ENCODE data around the gene CASP3. TPM values are rescaled to one million over a fixed set of nuclear protein-coding genes. Genes with fewer than 3 reads are reported as not detected.
"Not testable (repeated sequence)": the region's sequence is repeated elsewhere in the genome, so short reads cannot be mapped to it uniquely, and the experiment has no call there.

Gene CASP3
- total and polyA plus RNA-seq, 2 experiments from 2014 or later = 28.7 to 50.1 TPM

- no peak for DNase-seq (ENCODE audit: low read depth in 1 of 2, low spot score in 1 of 2)
- H3K4me3 ChIP-seq = no peak overlapping the region
Observed at GRCh38 chr4:184613405-184613804, 35.8 kb downstream of the CASP3 start.

GRCh38 chr4:184612074-184612473 lies 37.2 kb downstream of the CASP3 start:
- H3K36me3 ChIP-seq = no peaks in the 10 kb centered on the region
- no peak overlapping the region for H3K4me3 ChIP-seq
- no peaks in the 10 kb centered on the region for H3K4me1 ChIP-seq (ENCODE audit: low read depth)
- no peaks in the 10 kb centered on the region for H3K9me3 ChIP-seq (ENCODE audit: low read depth)
- TF ChIP-seq CTCF (IDR thresholded peaks at IDR 0.05; ENCODE audit: low read depth, low read length) = no peak
- no peaks in the 10 kb centered on the region for H3K27me3 ChIP-seq
- no peak overlapping the region for H3K27ac ChIP-seq
- DNase-seq (ENCODE audit: low read depth in 1 of 2, low spot score in 1 of 2) = no peak

More at GRCh38 chr4:184613405-184613804, 35.8 kb downstream of the CASP3 start:
- Histone ChIP-seq H3K27ac (no peak overlapping the region), H3K36me3 (no peaks in the 10 kb centered on the region), H3K4me1 (ENCODE audit: low read depth) (no peaks in the 10 kb centered on the region), H3K9me3 (ENCODE audit: low read depth) (no peaks in the 10 kb centered on the region), H3K27me3 (no peaks in the 10 kb centered on the region)
- no peak for TF ChIP-seq CTCF (IDR thresholded peaks at IDR 0.05; ENCODE audit: low read depth, low read length)

GRCh38 chr4:184607429-184607828 lies 41.8 kb downstream of the CASP3 start:
- H3K36me3 ChIP-seq; H3K27ac ChIP-seq; H3K4me1 ChIP-seq (ENCODE audit: low read depth); H3K9me3 ChIP-seq (ENCODE audit: low read depth); DNase-seq (ENCODE audit: low read depth in 1 of 2, low spot score in 1 of 2); H3K27me3 ChIP-seq; H3K4me3 ChIP-seq: not testable (repeated sequence)

GRCh38 chr4:184602857-184603256 lies 46.4 kb downstream of the CASP3 start:
- not testable (repeated sequence) for H3K27ac ChIP-seq; H3K4me3 ChIP-seq; H3K27me3 ChIP-seq; H3K9me3 ChIP-seq (ENCODE audit: low read depth); DNase-seq (ENCODE audit: low read depth in 1 of 2, low spot score in 1 of 2); H3K36me3 ChIP-seq
- H3K4me1 ChIP-seq (ENCODE audit: low read depth) = peaks cover 10% of the 10 kb centered on the region

- not testable (repeated sequence) for DNase-seq (ENCODE audit: low read depth in 1 of 2, low spot score in 1 of 2); H3K27me3 ChIP-seq; H3K27ac ChIP-seq
Observed at GRCh38 chr4:184600982-184601381, 48.3 kb downstream of the CASP3 start.

GRCh38 chr4:184599492-184600135 lies 49.6 kb downstream of the CASP3 start:
- Histone ChIP-seq H3K9me3 (ENCODE audit: low read depth) (no peaks in the 10 kb centered on the region), H3K4me1 (ENCODE audit: low read depth) (peaks cover 10% of the 10 kb centered on the region), H3K36me3 (no peaks in the 10 kb centered on the region), H3K27ac (peak overlapping the region; percentile 75), H3K27me3 (no peaks in the 10 kb centered on the region), H3K4me3 (no peak overlapping the region)
- TF ChIP-seq CTCF (IDR thresholded peaks at IDR 0.05; ENCODE audit: low read depth, low read length) = no peak
- peak in 1 of 2 donors; percentile 92 for DNase-seq (ENCODE audit: low read depth in 1 of 2, low spot score in 1 of 2)

More at GRCh38 chr4:184600982-184601381, 48.3 kb downstream of the CASP3 start:
- H3K36me3 ChIP-seq; H3K4me3 ChIP-seq; H3K9me3 ChIP-seq (ENCODE audit: low read depth): not testable (repeated sequence)
- peaks cover 10% of the 10 kb centered on the region for H3K4me1 ChIP-seq (ENCODE audit: low read depth)

- Histone ChIP-seq H3K27ac (peak overlapping the region; percentile 75), H3K27me3 (no peaks in the 10 kb centered on the region), H3K4me3 (no peak overlapping the region), H3K9me3 (ENCODE audit: low read depth) (no peaks in the 10 kb centered on the region), H3K4me1 (ENCODE audit: low read depth) (peaks cover 10% of the 10 kb centered on the region), H3K36me3 (no peaks in the 10 kb centered on the region)
- DNase-seq (ENCODE audit: low read depth in 1 of 2, low spot score in 1 of 2) = peak; percentile 48 to 93
- TF ChIP-seq CTCF (IDR thresholded peaks at IDR 0.05; ENCODE audit: low read depth, low read length) = no peak
Observed at GRCh38 chr4:184598753-184599491, 50.3 kb downstream of the CASP3 start.
